Neural cell (in vitro differentiated cells): Measurements from ENCODE around the gene TXNDC2. TPM values are rescaled to one million over a fixed set of nuclear protein-coding genes. Genes with fewer than 3 reads are reported as not detected.
"Not testable (repeated sequence)": the region's sequence is repeated elsewhere in the genome, so short reads cannot be mapped to it uniquely, and the experiment has no call there.

Experiments
- H2AFZ ChIP-seq: fragments of 200-600, 300-800 bp; sonication (generic), shearing (Covaris generic); 2 replicates; pipeline ENCODE4 v1.6.0; 2014; ENCODE audit warnings: low read depth, mild to moderate bottlenecking, antibody characterized with exemption, low read length, moderate library complexity
- H3F3A ChIP-seq: fragments of 200-600 bp; shearing (Covaris generic); 2 replicates; pipeline ENCODE4 v1.6.1; 2016; ENCODE audit warnings: mild to moderate bottlenecking, moderate library complexity, mixed read lengths, antibody characterized with exemption, low read length; ENCODE audit not compliant: insufficient read depth, poor library complexity, severe bottlenecking
- H3K27ac ChIP-seq: fragments of 200-600, 300-800 bp; sonication (generic), shearing (Covaris generic); 2 replicates; pipeline ENCODE4 v1.5.1; 2014; ENCODE audit warnings: mild to moderate bottlenecking, low read length, moderate library complexity
- H3K27me3 ChIP-seq: fragments of 300-800, 200-600 bp; sonication (generic), shearing (Covaris generic); 2 replicates; pipeline ENCODE4 v1.6.0; 2014; ENCODE audit warnings: mild to moderate bottlenecking, low read depth, low read length, moderate library complexity; ENCODE audit not compliant: insufficient read depth
- H3K36me3 ChIP-seq: fragments of 300-800, 200-600 bp; sonication (generic), shearing (Covaris generic); 2 replicates; pipeline ENCODE4 v1.5.1; 2014; ENCODE audit warnings: mild to moderate bottlenecking, antibody characterized with exemption, low read length, moderate library complexity; ENCODE audit not compliant: insufficient read depth
- H3K4me2 ChIP-seq: fragments of 300-800, 200-600 bp; sonication (generic), shearing (Covaris generic); 2 replicates; pipeline ENCODE4 v1.6.0; 2014; ENCODE audit warnings: mild to moderate bottlenecking, low read length
- H3K4me3 ChIP-seq: fragments of 300-800, 200-600 bp; sonication (generic), shearing (Covaris generic); 2 replicates; pipeline ENCODE4 v1.5.1; 2014; ENCODE audit warnings: mild to moderate bottlenecking, low read length, moderate library complexity
- H3K79me2 ChIP-seq: fragments of 200-600 bp; shearing (Covaris generic); replicated peaks from 2 replicates; pipeline ENCODE4 v1.6.0; 2014; ENCODE audit warnings: mild to moderate bottlenecking, low read length, moderate library complexity; ENCODE audit not compliant: insufficient read depth
- H3K9ac ChIP-seq: fragments of 300-800, 200-600 bp; sonication (generic), shearing (Covaris generic); 2 replicates; pipeline ENCODE4 v1.6.1; 2016; ENCODE audit warnings: mild to moderate bottlenecking, low read length, mixed read lengths
- H3K9me2 ChIP-seq: fragments of 200-600 bp; shearing (Covaris generic); 2 replicates; pipeline ENCODE4 v1.6.1; 2016; ENCODE audit warnings: mild to moderate bottlenecking, low read length, mixed read lengths; ENCODE audit not compliant: insufficient read depth
- H3K9me3 ChIP-seq: fragments of 200-600, 300-800 bp; sonication (generic), shearing (Covaris generic); 2 replicates; pipeline ENCODE4 v1.6.1; 2016; ENCODE audit warnings: mild to moderate bottlenecking, mixed run types, low read length, moderate library complexity, mixed read lengths
- H4K20me1 ChIP-seq: fragments of 200-600 bp; shearing (Covaris generic); 2 replicates; pipeline ENCODE4 v1.6.1; 2016; ENCODE audit warnings: mild to moderate bottlenecking, mixed run types; ENCODE audit not compliant: insufficient read depth
- EP300 ChIP-seq: fragments of 450-650 bp; conservative IDR thresholded peaks from 2 replicates; pipeline ENCODE4 v1.6.1; 2014; ENCODE audit warnings: antibody characterized with exemption, mild to moderate bottlenecking, moderate library complexity; ENCODE audit not compliant: poor library complexity, severe bottlenecking
- EZH2 ChIP-seq: fragments of 200-600, 300-800 bp; shearing (Covaris generic), sonication (generic); IDR thresholded peaks from 2 replicates; pipeline ENCODE4 v1.6.1; 2014; ENCODE audit warnings: antibody characterized with exemption, low read length, borderline replicate concordance, mild to moderate bottlenecking; ENCODE audit not compliant: insufficient read depth, poor library complexity, severe bottlenecking
- MXI1 ChIP-seq: fragments of 450-650 bp; conservative IDR thresholded peaks from 2 replicates; pipeline ENCODE4 v1.6.1; 2014; ENCODE audit warnings: antibody characterized with exemption, mild to moderate bottlenecking; ENCODE audit not compliant: poor library complexity, severe bottlenecking
- POLR2AphosphoS5 ChIP-seq: IDR thresholded peaks from 2 replicates; pipeline ENCODE4 v1.6.1; 2012
- RAD21 ChIP-seq: fragments of 450-650 bp; conservative IDR thresholded peaks from 2 replicates; pipeline ENCODE4 v1.6.1; 2014; ENCODE audit warnings: antibody characterized with exemption, mild to moderate bottlenecking, moderate library complexity
- SMC3 ChIP-seq: fragments of 450-650 bp; conservative IDR thresholded peaks from 2 replicates; pipeline ENCODE4 v1.6.1; 2014; ENCODE audit warnings: antibody characterized with exemption, mild to moderate bottlenecking, moderate library complexity; ENCODE audit not compliant: poor library complexity
- TAF1 ChIP-seq: IDR thresholded peaks from 2 replicates; pipeline ENCODE4 v1.6.1; 2012; ENCODE audit warnings: low read depth
- polyA plus RNA-seq: library from polyadenylated mRNA; depleted of rRNA; stranded (reverse); fragments of >200 nt; gene quantifications from 2 replicates; pipeline ENCODE4 v1.2.3, GENCODE V29; 2014
- TF ChIP-seq, protein P1 (sequence below): fragments of 450-650 bp; IDR thresholded peaks from 2 replicates; pipeline ENCODE4 v1.5.1; 2014; ENCODE audit warnings: antibody characterized with exemption, mild to moderate bottlenecking, moderate library complexity; ENCODE audit not compliant: poor library complexity, severe bottlenecking
- TF ChIP-seq, protein P2 (sequence below): IDR thresholded peaks from 2 replicates; pipeline ENCODE4 v1.6.1; 2012; ENCODE audit warnings: borderline replicate concordance

The TXNDC2 gene
- polyA plus RNA-seq, 1 donor from 2014 or later = 0.41 TPM

DNA sequence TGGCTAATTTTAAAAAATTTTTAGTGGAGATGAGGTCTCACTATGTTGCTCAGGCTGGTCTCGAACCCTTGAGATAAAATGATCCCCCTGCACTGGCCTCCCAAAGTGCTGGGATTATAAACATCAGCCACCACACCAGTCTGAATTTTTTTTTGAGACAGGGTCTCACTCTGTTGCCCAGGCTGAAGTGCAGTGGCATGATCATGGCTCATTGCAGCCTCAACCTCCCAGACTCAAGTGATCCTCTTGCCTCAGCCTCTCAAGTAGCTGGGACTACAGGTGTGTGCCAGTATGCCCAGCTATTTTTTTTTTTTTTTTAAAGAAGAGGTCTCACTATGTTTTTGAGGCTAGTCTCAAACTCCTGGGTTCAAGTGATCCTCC is 13.8 kb downstream of the TXNDC2 start:
- not testable (repeated sequence) for H3K79me2 ChIP-seq, H3K4me3 ChIP-seq

DNA sequence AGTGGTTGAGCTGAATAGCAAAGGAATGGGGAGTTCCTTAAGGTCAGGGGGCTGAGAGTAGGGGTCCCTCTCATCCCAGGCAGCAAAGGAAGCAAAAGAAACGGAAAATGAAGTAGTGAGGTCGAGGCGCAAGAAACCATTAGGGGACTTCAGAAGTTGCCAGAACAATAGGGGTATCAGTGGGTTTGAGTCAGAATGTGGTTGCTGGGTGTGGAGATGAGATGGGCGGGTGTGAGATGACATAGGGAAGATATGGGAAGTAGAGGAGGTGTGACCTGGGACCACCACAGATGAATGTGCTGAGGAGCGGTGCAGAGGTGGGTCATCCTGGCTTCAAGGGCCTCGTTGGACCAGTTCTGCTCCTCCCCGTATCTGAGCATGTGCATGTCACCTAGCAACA is 14.9 kb downstream of the TXNDC2 start:
- Histone ChIP-seq H3K27ac (no peak overlapping the region), H3K9ac (no peak overlapping the region), H3K27me3 (no peaks in the 10 kb centered on the region), H3K4me3 (no peak overlapping the region), H2AFZ (no peak overlapping the region), H3K9me2 (no peaks in the 10 kb centered on the region), H3K9me3 (no peaks in the 10 kb centered on the region), H3K79me2 (no peaks in the 10 kb centered on the region), H3K4me2 (no peak overlapping the region), H3K36me3 (no peaks in the 10 kb centered on the region), H4K20me1 (no peaks in the 10 kb centered on the region), H3F3A (no peaks in the 10 kb centered on the region)
- TF ChIP-seq POLR2AphosphoS5 = no peak
- no peak for TF ChIP-seq RAD21
- no peak for TF ChIP-seq SMC3

More for the DNA sequence above, 13.8 kb downstream of the TXNDC2 start:
- not testable (repeated sequence) for H3F3A ChIP-seq, H2AFZ ChIP-seq, H3K9me3 ChIP-seq, H3K27ac ChIP-seq, H3K4me2 ChIP-seq, H4K20me1 ChIP-seq, H3K36me3 ChIP-seq, H3K27me3 ChIP-seq, H3K9me2 ChIP-seq, H3K9ac ChIP-seq

DNA sequence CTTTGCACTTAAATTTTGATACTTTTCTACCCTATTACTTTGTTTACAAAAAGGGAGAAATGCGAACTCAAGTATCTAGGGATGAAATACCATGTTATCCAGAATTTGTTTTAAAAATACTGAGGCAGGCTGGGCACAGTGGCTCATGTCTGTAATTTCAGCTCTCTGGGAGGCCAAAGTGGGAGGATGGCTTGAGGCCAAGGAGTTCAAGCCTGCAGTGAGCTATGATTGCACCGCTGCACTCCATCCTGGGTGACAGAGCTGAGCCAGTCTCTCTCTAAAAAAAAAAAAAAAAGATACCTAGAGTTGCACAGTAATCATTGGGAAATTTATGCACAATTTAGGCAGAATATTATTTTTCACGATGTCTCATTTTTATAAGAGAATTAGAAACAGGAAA is 15.6 kb downstream of the TXNDC2 start:
- Histone ChIP-seq H4K20me1 (no peaks in the 10 kb centered on the region), H3K9ac (no peak overlapping the region), H3F3A (no peaks in the 10 kb centered on the region), H3K9me2 (no peaks in the 10 kb centered on the region), H3K4me3 (no peak overlapping the region), H3K4me2 (no peak overlapping the region), H3K36me3 (no peaks in the 10 kb centered on the region), H3K27ac (no peak overlapping the region), H3K79me2 (no peaks in the 10 kb centered on the region), H3K27me3 (no peaks in the 10 kb centered on the region), H3K9me3 (no peaks in the 10 kb centered on the region), H2AFZ (no peak overlapping the region)
- TF ChIP-seq EP300 = no peak
- TF ChIP-seq EZH2 = no peak
- TF ChIP-seq RAD21 = no peak
- no peak for TF ChIP-seq POLR2AphosphoS5

DNA sequence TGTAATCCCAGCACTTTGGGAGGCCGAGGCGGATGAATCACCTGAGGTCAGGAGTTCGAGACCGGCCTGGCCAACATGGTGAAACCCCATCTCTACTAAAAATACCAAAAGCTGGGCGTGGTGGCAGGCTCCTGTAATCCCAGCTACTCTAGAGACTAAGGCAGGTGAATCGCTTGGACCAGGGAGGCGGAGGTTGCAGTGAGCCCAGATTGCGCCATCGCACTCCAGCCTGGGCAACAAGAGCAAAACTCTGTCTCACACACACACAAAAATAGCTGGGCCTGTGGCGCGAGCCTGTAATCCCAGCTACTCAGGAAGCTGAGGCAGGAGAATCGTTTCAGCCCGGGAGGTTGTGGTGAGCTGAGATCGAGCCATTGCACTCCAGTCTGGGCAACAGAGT is 16.5 kb downstream of the TXNDC2 start:
- H3K9me3 ChIP-seq, H3K27me3 ChIP-seq, H3K79me2 ChIP-seq, H2AFZ ChIP-seq, H3K9me2 ChIP-seq, H3K36me3 ChIP-seq, H3F3A ChIP-seq, H3K9ac ChIP-seq, H4K20me1 ChIP-seq, H3K4me2 ChIP-seq, H3K27ac ChIP-seq, H3K4me3 ChIP-seq: not testable (repeated sequence)

DNA sequence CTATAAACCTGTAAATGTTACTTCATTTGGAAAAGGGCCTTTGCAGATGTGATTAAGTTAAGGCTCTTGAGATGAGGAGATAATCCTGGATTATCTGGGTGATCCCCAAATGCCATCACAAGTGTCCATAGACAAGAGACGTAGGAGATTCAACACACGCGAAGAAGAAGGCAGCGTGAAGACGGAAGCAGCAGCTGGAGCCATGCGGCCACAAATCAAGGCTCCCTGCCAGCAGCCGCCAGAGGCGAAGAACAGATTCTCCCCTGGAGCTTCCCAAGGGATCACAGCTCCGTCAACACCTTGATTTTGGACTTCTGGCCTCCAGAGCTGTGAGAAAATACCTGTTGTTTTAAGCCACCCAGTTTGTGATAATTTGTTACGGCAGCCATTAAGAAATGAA is 17.1 kb downstream of the TXNDC2 start:
- Histone ChIP-seq H3K36me3 (no peaks in the 10 kb centered on the region), H3K9me3 (no peaks in the 10 kb centered on the region), H3K9me2 (no peaks in the 10 kb centered on the region), H3K79me2 (no peaks in the 10 kb centered on the region), H3K9ac (no peak overlapping the region), H3F3A (no peaks in the 10 kb centered on the region), H3K27me3 (no peaks in the 10 kb centered on the region), H3K27ac (no peak overlapping the region), H3K4me2 (no peak overlapping the region), H2AFZ (no peak overlapping the region), H3K4me3 (no peak overlapping the region), H4K20me1 (no peaks in the 10 kb centered on the region)
- TF ChIP-seq RAD21 (no peak), EZH2 (no peak), SMC3 (no peak), POLR2AphosphoS5 (no peak), TAF1 (no peak), EP300 (no peak), MXI1 (no peak)
- TF ChIP-seq, protein P1, sequence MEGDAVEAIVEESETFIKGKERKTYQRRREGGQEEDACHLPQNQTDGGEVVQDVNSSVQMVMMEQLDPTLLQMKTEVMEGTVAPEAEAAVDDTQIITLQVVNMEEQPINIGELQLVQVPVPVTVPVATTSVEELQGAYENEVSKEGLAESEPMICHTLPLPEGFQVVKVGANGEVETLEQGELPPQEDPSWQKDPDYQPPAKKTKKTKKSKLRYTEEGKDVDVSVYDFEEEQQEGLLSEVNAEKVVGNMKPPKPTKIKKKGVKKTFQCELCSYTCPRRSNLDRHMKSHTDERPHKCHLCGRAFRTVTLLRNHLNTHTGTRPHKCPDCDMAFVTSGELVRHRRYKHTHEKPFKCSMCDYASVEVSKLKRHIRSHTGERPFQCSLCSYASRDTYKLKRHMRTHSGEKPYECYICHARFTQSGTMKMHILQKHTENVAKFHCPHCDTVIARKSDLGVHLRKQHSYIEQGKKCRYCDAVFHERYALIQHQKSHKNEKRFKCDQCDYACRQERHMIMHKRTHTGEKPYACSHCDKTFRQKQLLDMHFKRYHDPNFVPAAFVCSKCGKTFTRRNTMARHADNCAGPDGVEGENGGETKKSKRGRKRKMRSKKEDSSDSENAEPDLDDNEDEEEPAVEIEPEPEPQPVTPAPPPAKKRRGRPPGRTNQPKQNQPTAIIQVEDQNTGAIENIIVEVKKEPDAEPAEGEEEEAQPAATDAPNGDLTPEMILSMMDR = no peak
- TF ChIP-seq, protein P2, sequence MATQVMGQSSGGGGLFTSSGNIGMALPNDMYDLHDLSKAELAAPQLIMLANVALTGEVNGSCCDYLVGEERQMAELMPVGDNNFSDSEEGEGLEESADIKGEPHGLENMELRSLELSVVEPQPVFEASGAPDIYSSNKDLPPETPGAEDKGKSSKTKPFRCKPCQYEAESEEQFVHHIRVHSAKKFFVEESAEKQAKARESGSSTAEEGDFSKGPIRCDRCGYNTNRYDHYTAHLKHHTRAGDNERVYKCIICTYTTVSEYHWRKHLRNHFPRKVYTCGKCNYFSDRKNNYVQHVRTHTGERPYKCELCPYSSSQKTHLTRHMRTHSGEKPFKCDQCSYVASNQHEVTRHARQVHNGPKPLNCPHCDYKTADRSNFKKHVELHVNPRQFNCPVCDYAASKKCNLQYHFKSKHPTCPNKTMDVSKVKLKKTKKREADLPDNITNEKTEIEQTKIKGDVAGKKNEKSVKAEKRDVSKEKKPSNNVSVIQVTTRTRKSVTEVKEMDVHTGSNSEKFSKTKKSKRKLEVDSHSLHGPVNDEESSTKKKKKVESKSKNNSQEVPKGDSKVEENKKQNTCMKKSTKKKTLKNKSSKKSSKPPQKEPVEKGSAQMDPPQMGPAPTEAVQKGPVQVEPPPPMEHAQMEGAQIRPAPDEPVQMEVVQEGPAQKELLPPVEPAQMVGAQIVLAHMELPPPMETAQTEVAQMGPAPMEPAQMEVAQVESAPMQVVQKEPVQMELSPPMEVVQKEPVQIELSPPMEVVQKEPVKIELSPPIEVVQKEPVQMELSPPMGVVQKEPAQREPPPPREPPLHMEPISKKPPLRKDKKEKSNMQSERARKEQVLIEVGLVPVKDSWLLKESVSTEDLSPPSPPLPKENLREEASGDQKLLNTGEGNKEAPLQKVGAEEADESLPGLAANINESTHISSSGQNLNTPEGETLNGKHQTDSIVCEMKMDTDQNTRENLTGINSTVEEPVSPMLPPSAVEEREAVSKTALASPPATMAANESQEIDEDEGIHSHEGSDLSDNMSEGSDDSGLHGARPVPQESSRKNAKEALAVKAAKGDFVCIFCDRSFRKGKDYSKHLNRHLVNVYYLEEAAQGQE = no peak
